Bronchial epithelial cell (primary cell): Measurements from ENCODE around the gene AKAP9. TPM values are rescaled to one million over a fixed set of nuclear protein-coding genes. Genes with fewer than 3 reads are reported as not detected.
A peak's percentile ranks its signal among the peaks of the same experiment; 100 is the strongest.

Experiments
- DNase-seq: peaks from one replicate; pipeline ENCODE4 v3.0.0-alpha.2; 2010; ENCODE audit warnings: low read depth
- FAIRE-seq: peaks from 2 replicates; lab custom pipeline; 2011; peaks lifted over from hg19 to GRCh38; lab: Jason Lieb, UNC
- H3K27me3 ChIP-seq: 2 replicates; pipeline ENCODE4 v1.5.1; 2011; ENCODE audit warnings: low read length; ENCODE audit not compliant: control insufficient read depth, insufficient read depth
- H3K36me3 ChIP-seq: 2 replicates; pipeline ENCODE4 v1.5.1; 2011; ENCODE audit warnings: low read length; ENCODE audit not compliant: control insufficient read depth, insufficient read depth
- H3K4me3 ChIP-seq: 2 replicates; pipeline ENCODE4 v1.5.1; 2011; ENCODE audit warnings: mild to moderate bottlenecking, low read depth, low read length, control low read depth
- CTCF ChIP-seq: IDR thresholded peaks from 2 replicates; pipeline ENCODE4 v1.5.1; 2011; ENCODE audit warnings: mild to moderate bottlenecking, moderate library complexity, low read length, control low read depth, inconsistent platforms; ENCODE audit not compliant: insufficient read depth, severe bottlenecking
- total RNA-seq: library from RNA; depleted of rRNA; stranded (reverse); fragments of >200 nt; gene quantifications from 2 replicates; pipeline ENCODE4 v1.2.1, GENCODE V29; 2014

AKAP9 gene
- total RNA-seq, 1 donor from 2014 or later = 34.5 TPM

DNA sequence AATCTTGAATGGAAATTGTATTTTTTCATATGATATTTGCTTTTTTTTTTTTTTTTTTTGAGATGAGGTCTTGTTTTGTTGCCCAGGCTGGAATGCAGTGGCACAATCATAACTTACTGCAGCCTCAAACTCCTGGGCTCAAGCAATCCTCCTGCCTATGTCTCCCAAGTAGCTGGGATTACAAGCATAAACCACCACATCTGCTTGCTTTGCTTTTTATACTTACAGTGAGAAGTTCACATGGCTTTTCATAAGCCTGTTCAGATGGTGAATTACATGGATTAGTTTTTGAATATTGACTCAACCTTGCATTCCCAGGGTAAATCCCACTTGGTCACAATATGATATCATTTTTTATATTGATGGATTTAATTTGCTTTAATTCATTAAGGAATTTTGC lies 216.3 kb downstream of the AKAP9 start:
- no peak for TF ChIP-seq CTCF
- no peak for DNase-seq
- no peak overlapping the region for H3K4me3 ChIP-seq
- H3K36me3 ChIP-seq = no peaks in the 10 kb centered on the region
- no peak for FAIRE-seq
- H3K27me3 ChIP-seq = no peaks in the 10 kb centered on the region

GRCh38 chr7:92158660-92159575 lies 218.3 kb downstream of the AKAP9 start:
- FAIRE-seq (no peak), DNase-seq (peak; percentile 46)
- H3K36me3 ChIP-seq = no peaks in the 10 kb centered on the region
- no peaks in the 10 kb centered on the region for H3K27me3 ChIP-seq
- no peak overlapping the region for H3K4me3 ChIP-seq
- no peak for TF ChIP-seq CTCF

Other genes with a start within 250 kb of the AKAP9 start
- gene MTERF1, start 60.2 kb upstream of the AKAP9 start, total RNA-seq = 10.3 and 10.4 TPM in 2 replicates
- gene CYP51A1, start 193.6 kb downstream of the AKAP9 start, total RNA-seq = 177 and 249 TPM in 2 replicates
- gene LRRD1, start 238.3 kb downstream of the AKAP9 start, total RNA-seq = 0.13 TPM in 1 of 2 replicates, not detected in the other